Kidney epithelial cell (primary cell): ENCODE results near the gene TMEM229A. TPM values are rescaled to one million over a fixed set of nuclear protein-coding genes. Genes with fewer than 3 reads are reported as not detected.

Experiments
- DNase-seq: peaks from one replicate; pipeline ENCODE4 v3.0.0-alpha.2; 2010; ENCODE audit warnings: low read depth
- H3K27me3 ChIP-seq: 2 replicates; pipeline ENCODE4 v1.6.0; 2011; ENCODE audit warnings: low read length; ENCODE audit not compliant: control insufficient read depth, insufficient read depth
- H3K36me3 ChIP-seq: 2 replicates; pipeline ENCODE4 v1.5.1; 2011; ENCODE audit warnings: low read length; ENCODE audit not compliant: control insufficient read depth, insufficient read depth
- H3K4me3 ChIP-seq: 2 replicates; pipeline ENCODE4 v1.5.1; 2011; ENCODE audit warnings: low read depth, mild to moderate bottlenecking, control low read depth, low read length
- CTCF ChIP-seq: IDR thresholded peaks from 2 replicates; pipeline ENCODE4 v1.5.1; 2011; ENCODE audit warnings: mild to moderate bottlenecking, moderate library complexity, low read length, control low read depth, inconsistent platforms; ENCODE audit not compliant: insufficient read depth, poor library complexity, severe bottlenecking
- total RNA-seq: library from RNA; depleted of rRNA; stranded (reverse); fragments of >200 nt; gene quantifications from 2 replicates; pipeline ENCODE4 v1.2.3, GENCODE V29; 2015

Gene TMEM229A
- total RNA-seq, 1 donor from 2014 or later: not detected

DNA sequence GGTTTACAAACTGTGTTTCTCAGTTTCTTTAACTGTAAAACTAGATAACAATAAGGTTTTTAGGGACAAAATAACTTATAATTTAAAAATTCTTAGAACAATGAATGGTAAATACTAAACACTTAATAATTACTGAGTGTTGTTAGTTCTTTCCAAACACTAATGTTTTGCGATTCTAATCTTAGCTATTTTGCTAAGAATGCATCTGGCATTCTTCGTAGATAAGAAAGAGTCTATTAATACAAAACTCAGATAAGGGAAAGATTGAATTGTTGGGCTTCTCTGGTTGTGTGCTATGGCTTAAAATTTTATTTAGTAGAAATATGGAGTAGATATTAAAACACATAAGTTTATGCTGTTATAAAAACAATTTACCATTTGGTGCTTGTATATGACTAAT lies 45.4 kb downstream of the TMEM229A start:
- TF ChIP-seq CTCF: no peak
- H3K27me3 ChIP-seq: no peaks in the 10 kb centered on the region
- no peak for DNase-seq
- no peaks in the 10 kb centered on the region for H3K36me3 ChIP-seq
- no peak overlapping the region for H3K4me3 ChIP-seq

Other genes with a start within 250 kb of the TMEM229A start
- not detected in 2 replicates for gene HYAL4, start 187.9 kb downstream of the TMEM229A start, total RNA-seq
- not detected in 2 replicates for gene SPAM1, start 107.8 kb downstream of the TMEM229A start, total RNA-seq